Omental fat pad (tissue), 4 donors: Measurements from ENCODE around the gene RAB5B. TPM values are rescaled to one million over a fixed set of nuclear protein-coding genes. Genes with fewer than 3 reads are reported as not detected.

Experiments used
- ATAC-seq: fragments of 150-250 bp; one replicate; pipeline ENCODE4 v1.9.1; 2016; ENCODE audit warnings: mild to moderate bottlenecking, moderate library complexity; ENCODE audit not compliant: low FRiP score
- DNase-seq: peaks from one replicate; pipeline ENCODE4 v3.0.0-alpha.2; 2019; ENCODE audit warnings: low spot score
- total RNA-seq, 4 donors: library from RNA; depleted of rRNA; stranded (reverse); fragments of >200 nt; gene quantifications; one replicate each; pipeline ENCODE4 v1.1.0, GENCODE V29; 2016
- TF ChIP-seq, protein P1 (sequence below), 3 donors: fragments of 450-650 bp; IDR thresholded peaks; one replicate each; pipeline ENCODE4 v1.5.1; 2016 to 2017; ENCODE audit warnings: antibody characterized with exemption in 3 of 3, mild to moderate bottlenecking in 3 of 3, moderate library complexity in 2 of 3

RAB5B gene
- total RNA-seq, 4 donors from 2014 or later: 46.2 to 71.5 (median 64.8) TPM

- no peak for DNase-seq
Observed at GRCh38 chr12:56029666-56030293, 55.9 kb downstream of the RAB5B start.

DNA sequence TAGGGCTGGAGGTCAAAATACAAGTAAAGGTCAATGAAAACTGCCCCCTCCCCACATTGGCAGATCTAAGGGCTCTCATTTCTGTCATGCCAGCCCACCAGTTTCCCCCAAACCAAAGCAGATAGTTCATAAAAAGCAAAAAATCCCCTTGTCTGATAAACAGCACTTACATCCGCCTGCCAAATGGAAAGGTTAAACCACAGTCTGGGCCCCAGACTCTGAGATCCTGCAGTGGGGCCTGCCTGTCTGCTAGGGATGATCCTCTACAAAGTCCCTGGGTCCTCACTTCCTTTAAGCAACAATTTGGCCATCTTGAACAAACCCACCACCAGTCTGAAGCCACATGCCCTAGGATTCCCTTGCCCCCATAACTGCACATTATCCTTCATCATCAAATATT, 58.1 kb downstream of the RAB5B start:
- ATAC-seq (no peak), DNase-seq (no peak)
- TF ChIP-seq, protein P1, sequence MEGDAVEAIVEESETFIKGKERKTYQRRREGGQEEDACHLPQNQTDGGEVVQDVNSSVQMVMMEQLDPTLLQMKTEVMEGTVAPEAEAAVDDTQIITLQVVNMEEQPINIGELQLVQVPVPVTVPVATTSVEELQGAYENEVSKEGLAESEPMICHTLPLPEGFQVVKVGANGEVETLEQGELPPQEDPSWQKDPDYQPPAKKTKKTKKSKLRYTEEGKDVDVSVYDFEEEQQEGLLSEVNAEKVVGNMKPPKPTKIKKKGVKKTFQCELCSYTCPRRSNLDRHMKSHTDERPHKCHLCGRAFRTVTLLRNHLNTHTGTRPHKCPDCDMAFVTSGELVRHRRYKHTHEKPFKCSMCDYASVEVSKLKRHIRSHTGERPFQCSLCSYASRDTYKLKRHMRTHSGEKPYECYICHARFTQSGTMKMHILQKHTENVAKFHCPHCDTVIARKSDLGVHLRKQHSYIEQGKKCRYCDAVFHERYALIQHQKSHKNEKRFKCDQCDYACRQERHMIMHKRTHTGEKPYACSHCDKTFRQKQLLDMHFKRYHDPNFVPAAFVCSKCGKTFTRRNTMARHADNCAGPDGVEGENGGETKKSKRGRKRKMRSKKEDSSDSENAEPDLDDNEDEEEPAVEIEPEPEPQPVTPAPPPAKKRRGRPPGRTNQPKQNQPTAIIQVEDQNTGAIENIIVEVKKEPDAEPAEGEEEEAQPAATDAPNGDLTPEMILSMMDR (IDR thresholded peaks at IDR 0.05): no peak

More at GRCh38 chr12:56029666-56030293, 55.9 kb downstream of the RAB5B start:
- peak; percentile 40 for ATAC-seq
- TF ChIP-seq, protein P1 (IDR thresholded peaks at IDR 0.05): peak in 1 of 3 donors; percentile 38

GRCh38 chr12:56034586-56035332, 60.9 kb downstream of the RAB5B start:
- ATAC-seq (peak; percentile 17), DNase-seq (no peak)
- TF ChIP-seq, protein P1 (IDR thresholded peaks at IDR 0.05): no peak

- ATAC-seq (no peak), DNase-seq (no peak)
- TF ChIP-seq, protein P1 (IDR thresholded peaks at IDR 0.05): no peak
Observed at GRCh38 chr12:56037161-56037560, 63.3 kb downstream of the RAB5B start.

- ATAC-seq: no peak
- DNase-seq: no peak
- TF ChIP-seq, protein P1 (IDR thresholded peaks at IDR 0.05): no peak
Observed at GRCh38 chr12:56038022-56038655, 64.3 kb downstream of the RAB5B start.

DNA sequence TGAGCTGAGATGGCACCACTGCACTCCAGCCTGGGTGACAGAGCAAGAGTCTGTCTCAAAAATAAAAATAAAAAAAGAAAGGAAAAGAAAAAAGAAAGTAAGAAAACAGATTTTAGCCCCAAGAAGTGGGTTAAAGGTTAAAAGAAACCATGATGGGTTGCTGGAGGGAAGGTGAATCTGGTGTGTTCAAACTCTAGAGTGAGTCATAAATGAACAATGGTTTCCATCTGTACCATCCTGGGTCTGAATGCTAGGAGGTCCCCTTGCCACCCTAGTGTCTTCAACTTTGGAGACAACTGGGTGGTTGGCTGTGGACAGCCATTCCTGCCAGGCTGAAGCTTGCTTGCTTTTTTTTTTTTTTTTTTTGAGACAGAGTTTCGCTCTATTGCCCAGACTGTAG, 66.3 kb downstream of the RAB5B start:
- TF ChIP-seq, protein P1 (IDR thresholded peaks at IDR 0.05): no peak
- ATAC-seq (no peak), DNase-seq (no peak)
